ENCODE data around the gene APBA2. TPM values are rescaled to one million over a fixed set of nuclear protein-coding genes. Genes with fewer than 3 reads are reported as not detected.

APBA2 gene
- total RNA-seq, 2 donors from 2014 or later = 0.47 to 0.48 TPM

GRCh38 chr15:29059871-29060640, 174.3 kb downstream of the APBA2 start:
- no peaks in the 10 kb centered on the region for H3K27me3 ChIP-seq
- H3K9me3 ChIP-seq = no peaks in the 10 kb centered on the region
- H3K4me3 ChIP-seq = no peak overlapping the region
- TF ChIP-seq, protein P1, sequence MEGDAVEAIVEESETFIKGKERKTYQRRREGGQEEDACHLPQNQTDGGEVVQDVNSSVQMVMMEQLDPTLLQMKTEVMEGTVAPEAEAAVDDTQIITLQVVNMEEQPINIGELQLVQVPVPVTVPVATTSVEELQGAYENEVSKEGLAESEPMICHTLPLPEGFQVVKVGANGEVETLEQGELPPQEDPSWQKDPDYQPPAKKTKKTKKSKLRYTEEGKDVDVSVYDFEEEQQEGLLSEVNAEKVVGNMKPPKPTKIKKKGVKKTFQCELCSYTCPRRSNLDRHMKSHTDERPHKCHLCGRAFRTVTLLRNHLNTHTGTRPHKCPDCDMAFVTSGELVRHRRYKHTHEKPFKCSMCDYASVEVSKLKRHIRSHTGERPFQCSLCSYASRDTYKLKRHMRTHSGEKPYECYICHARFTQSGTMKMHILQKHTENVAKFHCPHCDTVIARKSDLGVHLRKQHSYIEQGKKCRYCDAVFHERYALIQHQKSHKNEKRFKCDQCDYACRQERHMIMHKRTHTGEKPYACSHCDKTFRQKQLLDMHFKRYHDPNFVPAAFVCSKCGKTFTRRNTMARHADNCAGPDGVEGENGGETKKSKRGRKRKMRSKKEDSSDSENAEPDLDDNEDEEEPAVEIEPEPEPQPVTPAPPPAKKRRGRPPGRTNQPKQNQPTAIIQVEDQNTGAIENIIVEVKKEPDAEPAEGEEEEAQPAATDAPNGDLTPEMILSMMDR (IDR thresholded peaks at IDR 0.05) = no peak
- no peak overlapping the region for H3K27ac ChIP-seq
- no peak for DNase-seq (ENCODE audit: low spot score)
- no peaks in the 10 kb centered on the region for H3K4me1 ChIP-seq
- H3K36me3 ChIP-seq = no peaks in the 10 kb centered on the region

GRCh38 chr15:29061746-29062145, 176.0 kb downstream of the APBA2 start:
- H3K27ac ChIP-seq = no peak overlapping the region

GRCh38 chr15:29062179-29062591, 176.4 kb downstream of the APBA2 start:
- Histone ChIP-seq H3K27ac (no peak overlapping the region), H3K4me1 (no peaks in the 10 kb centered on the region), H3K9me3 (no peaks in the 10 kb centered on the region), H3K27me3 (no peaks in the 10 kb centered on the region), H3K36me3 (no peaks in the 10 kb centered on the region), H3K4me3 (no peak overlapping the region)
- TF ChIP-seq, protein P1 (IDR thresholded peaks at IDR 0.05) = no peak
- DNase-seq (ENCODE audit: low spot score) = no peak

More at GRCh38 chr15:29061746-29062145, 176.0 kb downstream of the APBA2 start:
- Histone ChIP-seq H3K9me3 (no peaks in the 10 kb centered on the region), H3K4me1 (no peaks in the 10 kb centered on the region), H3K36me3 (no peaks in the 10 kb centered on the region), H3K4me3 (no peak overlapping the region), H3K27me3 (no peaks in the 10 kb centered on the region)
- TF ChIP-seq, protein P1 (IDR thresholded peaks at IDR 0.05) = no peak
- DNase-seq (ENCODE audit: low spot score) = no peak

- no peak for DNase-seq (ENCODE audit: low spot score)
- no peaks in the 10 kb centered on the region for H3K36me3 ChIP-seq
- no peak overlapping the region for H3K4me3 ChIP-seq
- H3K4me1 ChIP-seq = no peaks in the 10 kb centered on the region
- no peak overlapping the region for H3K27ac ChIP-seq
- H3K9me3 ChIP-seq = no peaks in the 10 kb centered on the region
- TF ChIP-seq, protein P1 (IDR thresholded peaks at IDR 0.05) = no peak
- H3K27me3 ChIP-seq = no peaks in the 10 kb centered on the region
Measured at GRCh38 chr15:29062626-29063025, 176.9 kb downstream of the APBA2 start.

- no peak overlapping the region for H3K4me3 ChIP-seq
- no peak for DNase-seq (ENCODE audit: low spot score)
- H3K9me3 ChIP-seq = no peaks in the 10 kb centered on the region
- no peaks in the 10 kb centered on the region for H3K27me3 ChIP-seq
- H3K27ac ChIP-seq = no peak overlapping the region
- TF ChIP-seq, protein P1 (IDR thresholded peaks at IDR 0.05) = no peak
- no peaks in the 10 kb centered on the region for H3K36me3 ChIP-seq
- no peaks in the 10 kb centered on the region for H3K4me1 ChIP-seq
Measured at GRCh38 chr15:29063646-29064045, 177.9 kb downstream of the APBA2 start.

- TF ChIP-seq, protein P1 (IDR thresholded peaks at IDR 0.05) = no peak
- H3K27me3 ChIP-seq = no peaks in the 10 kb centered on the region
Measured at GRCh38 chr15:29064290-29064689, 178.5 kb downstream of the APBA2 start.

More at GRCh38 chr15:29064290-29064689, 178.5 kb downstream of the APBA2 start:
- Histone ChIP-seq H3K4me1 (no peaks in the 10 kb centered on the region), H3K36me3 (no peaks in the 10 kb centered on the region), H3K27ac (no peak overlapping the region), H3K4me3 (no peak overlapping the region), H3K9me3 (no peaks in the 10 kb centered on the region)
- DNase-seq (ENCODE audit: low spot score) = no peak

Measured in right atrium auricular region (tissue), 2 donors.